Ishikawa (cell line): ENCODE data around the gene NOP10.

Experiments
- CEBPB ChIP-seq: IDR thresholded peaks from 2 replicates; pipeline ENCODE4 v1.6.1; 2012
- CREB1 ChIP-seq: IDR thresholded peaks from 2 replicates; pipeline ENCODE4 v1.6.1; 2012; ENCODE audit warnings: low read depth
- EGR1 ChIP-seq: IDR thresholded peaks from 2 replicates; pipeline ENCODE4 v1.6.1; 2012
- EP300 ChIP-seq: IDR thresholded peaks from 2 replicates; pipeline ENCODE4 v1.6.1; 2012; ENCODE audit warnings: borderline replicate concordance
- FOXM1 ChIP-seq: IDR thresholded peaks from 2 replicates; pipeline ENCODE4 v1.6.1; 2012; ENCODE audit warnings: low read depth, borderline replicate concordance
- NFIC ChIP-seq: IDR thresholded peaks from 2 replicates; pipeline ENCODE4 v1.6.1; 2012
- RAD21 ChIP-seq: IDR thresholded peaks from 2 replicates; pipeline ENCODE4 v1.6.1; 2012; ENCODE audit warnings: low read depth
- REST ChIP-seq: IDR thresholded peaks from 2 replicates; pipeline ENCODE4 v1.6.1; 2012; ENCODE audit warnings: low read depth, mild to moderate bottlenecking
- TAF1 ChIP-seq: IDR thresholded peaks from 2 replicates; pipeline ENCODE4 v1.6.1; 2012; ENCODE audit warnings: low read depth, mild to moderate bottlenecking
- TCF12 ChIP-seq: IDR thresholded peaks from 2 replicates; pipeline ENCODE4 v1.6.1; 2012; ENCODE audit warnings: low read depth
- TEAD4 ChIP-seq: IDR thresholded peaks from 2 replicates; pipeline ENCODE4 v1.6.1; 2012
- YY1 ChIP-seq: IDR thresholded peaks from 2 replicates; pipeline ENCODE4 v1.6.1; 2012; ENCODE audit warnings: low read depth
- ZBTB7A ChIP-seq: IDR thresholded peaks from 2 replicates; pipeline ENCODE4 v1.6.1; 2012; ENCODE audit warnings: low read depth
- TF ChIP-seq, protein P1 (sequence below): IDR thresholded peaks from 2 replicates; pipeline ENCODE4 v1.6.1; 2012
- TF ChIP-seq, protein P2 (sequence below): IDR thresholded peaks from 2 replicates; pipeline ENCODE4 v1.6.1; 2012

NOP10 gene

DNA sequence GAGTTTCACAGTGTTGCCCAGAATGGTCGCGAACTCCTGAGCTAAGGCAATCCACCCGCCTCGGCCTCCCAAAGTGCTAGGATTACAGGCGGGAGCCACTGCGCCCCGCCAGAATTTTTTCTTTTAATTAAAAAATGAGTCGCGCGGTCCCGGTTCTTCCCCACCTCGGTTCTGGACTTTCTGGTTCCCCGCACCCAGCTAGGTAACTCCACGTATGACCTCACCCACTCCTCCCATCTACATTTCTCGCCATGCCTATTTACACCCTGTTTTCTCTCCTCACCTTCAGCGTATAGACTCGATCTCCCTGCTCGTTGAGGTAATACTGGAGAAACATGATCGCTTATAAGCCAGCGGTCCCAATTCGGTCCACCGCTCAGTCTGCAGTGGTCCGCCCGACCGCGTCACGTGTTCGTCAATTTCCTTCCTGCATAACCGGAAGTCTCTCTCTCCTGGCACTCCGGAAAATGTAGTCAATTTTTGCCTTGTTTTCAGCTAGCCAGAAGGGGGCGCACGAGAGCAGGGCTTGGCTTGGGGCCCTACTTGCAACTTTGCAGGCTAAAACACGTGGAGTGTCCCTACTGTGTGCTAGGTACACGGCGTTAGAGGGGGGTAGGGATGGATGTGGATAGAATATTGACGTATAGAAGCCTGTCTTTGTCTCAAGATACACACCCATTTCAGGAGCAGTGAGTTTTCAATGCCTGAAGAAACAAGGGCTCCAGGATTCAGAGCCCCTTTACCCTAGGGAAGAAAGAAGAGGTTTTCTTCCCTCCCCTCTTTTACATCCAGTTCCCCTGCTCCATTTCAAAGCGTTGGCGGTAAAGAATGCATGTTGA, at the start of gene NOP10, which contains the start of gene NUTM1:
NOP10 (minus strand) TSS at position 400 of the 839 bp plus-strand sequence; CDS start at position 337, 63 bp downstream.
NUTM1 (plus strand) TSS at position 579 of the 839 bp plus-strand sequence. CDS start 382 bp downstream, outside the sequence.
- TF ChIP-seq TAF1 (peak; percentile 77), CEBPB (no peak), YY1 (peak; percentile 52; the same call in 1 of the 2 replicates), EP300 (no peak; the same call in 1 of the 2 replicates), EGR1 (no peak), CREB1 (peak; percentile 48), FOXM1 (no peak), TCF12 (peak; percentile 48; the same call in 1 of the 2 replicates), NFIC (peak; percentile 71), REST (no peak), TEAD4 (peak; percentile 36), ZBTB7A (no peak), RAD21 (peak; percentile 83)
- TF ChIP-seq, protein P1, sequence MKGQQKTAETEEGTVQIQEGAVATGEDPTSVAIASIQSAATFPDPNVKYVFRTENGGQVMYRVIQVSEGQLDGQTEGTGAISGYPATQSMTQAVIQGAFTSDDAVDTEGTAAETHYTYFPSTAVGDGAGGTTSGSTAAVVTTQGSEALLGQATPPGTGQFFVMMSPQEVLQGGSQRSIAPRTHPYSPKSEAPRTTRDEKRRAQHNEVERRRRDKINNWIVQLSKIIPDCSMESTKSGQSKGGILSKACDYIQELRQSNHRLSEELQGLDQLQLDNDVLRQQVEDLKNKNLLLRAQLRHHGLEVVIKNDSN, result peak; percentile 99
- TF ChIP-seq, protein P2, sequence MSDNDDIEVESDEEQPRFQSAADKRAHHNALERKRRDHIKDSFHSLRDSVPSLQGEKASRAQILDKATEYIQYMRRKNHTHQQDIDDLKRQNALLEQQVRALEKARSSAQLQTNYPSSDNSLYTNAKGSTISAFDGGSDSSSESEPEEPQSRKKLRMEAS, result peak; percentile 95

DNA sequence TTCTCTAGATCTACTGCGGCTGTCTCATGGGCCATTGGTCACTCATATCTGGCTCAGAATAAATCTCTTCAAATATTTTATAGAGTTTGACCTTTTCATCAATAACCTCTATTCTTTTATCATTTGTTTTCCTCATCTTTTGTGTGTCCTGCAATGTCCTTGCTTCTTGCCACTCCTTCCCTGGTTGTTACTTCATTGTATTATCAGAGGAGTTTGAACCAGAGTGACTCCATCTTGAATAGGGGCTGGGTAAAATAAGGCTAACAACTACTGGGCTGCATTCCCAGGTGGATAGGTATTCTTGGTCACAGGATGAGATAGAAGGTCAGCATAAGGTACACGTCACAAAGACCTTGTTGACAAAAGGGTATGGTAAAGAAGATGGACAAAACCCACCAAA, 33.9 kb upstream of the NOP10 start:
- TF ChIP-seq CEBPB (no peak), NFIC (no peak), ZBTB7A (no peak), TCF12 (no peak)

DNA sequence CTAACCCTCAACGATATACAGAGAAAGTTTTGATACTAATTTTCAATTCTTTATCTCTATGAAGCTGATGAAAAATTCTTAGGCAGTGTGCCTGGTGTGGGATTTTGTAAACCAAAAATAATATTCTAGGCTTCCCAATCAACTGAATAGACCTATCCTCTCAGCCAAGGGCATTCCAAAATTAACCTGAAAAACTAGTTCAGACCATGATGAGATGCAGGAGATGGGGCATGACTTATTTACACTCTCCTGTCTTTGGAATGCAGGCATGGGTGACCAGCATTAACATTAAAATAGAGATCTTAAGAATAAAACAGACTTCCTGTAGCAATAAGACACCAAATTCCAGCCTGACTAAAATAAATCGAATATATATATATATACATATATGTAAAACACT, 31.9 kb upstream of the NOP10 start:
- TF ChIP-seq TCF12 (no peak), CREB1 (no peak), RAD21 (no peak), EGR1 (no peak), EP300 (no peak), TAF1 (no peak), TEAD4 (no peak), YY1 (no peak), NFIC (no peak), CEBPB (no peak), ZBTB7A (no peak), FOXM1 (no peak)
- TF ChIP-seq, protein P2, result no peak
- TF ChIP-seq, protein P1, result no peak

DNA sequence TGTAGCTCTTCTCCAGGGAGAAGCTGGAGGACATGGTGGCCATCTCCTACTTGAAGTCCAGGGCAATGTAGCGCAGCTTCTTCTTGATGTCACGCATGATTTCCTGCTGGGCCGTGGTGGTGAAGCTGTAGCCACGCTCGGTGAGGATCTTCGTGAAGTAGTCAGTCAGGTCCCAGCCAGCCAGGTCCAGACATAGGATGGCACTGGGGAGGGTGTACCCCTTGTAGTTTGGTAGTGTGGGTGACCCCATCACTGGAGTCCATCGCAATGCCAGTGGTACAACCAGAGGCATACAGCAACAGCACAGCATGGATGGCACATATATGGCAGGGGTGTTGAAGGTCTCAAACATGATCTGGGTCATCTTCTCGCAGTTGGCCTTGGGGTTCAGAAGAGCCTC, 31.0 kb upstream of the NOP10 start:
- TF ChIP-seq FOXM1 (no peak), RAD21 (no peak), ZBTB7A (no peak), TCF12 (no peak)
- TF ChIP-seq, protein P2, result no peak

- TF ChIP-seq RAD21, result no peak
- TF ChIP-seq CEBPB, result no peak
- no peak for TF ChIP-seq EP300
- no peak for TF ChIP-seq TEAD4
- TF ChIP-seq NFIC, result no peak
- no peak for TF ChIP-seq FOXM1
- TF ChIP-seq, protein P2, result no peak
- TF ChIP-seq REST, result no peak
Measured at GRCh38 chr15:34370643-34371042, 27.7 kb upstream of the NOP10 start.
